Gastroesophageal sphincter (tissue), 3 donors: ENCODE results near the gene IFNGR1.

Source experiments
- POLR2A ChIP-seq, 2 donors: fragments of 450-650 bp; IDR thresholded peaks; one replicate each; pipeline ENCODE4 v1.6.1; 2017; ENCODE audit warnings: antibody characterized with exemption in 2 of 2, mild to moderate bottlenecking in 2 of 2, moderate library complexity in 1 of 2
- TF ChIP-seq, protein P1 (sequence below), 4 experiments: fragments of 200-600 bp in 2 of 4; fragments of 450-650 bp in 2 of 4; sonication (generic) in 1 of 4; IDR thresholded peaks; one replicate each; pipeline ENCODE4 v1.5.1; 2017 to 2019; ENCODE audit warnings: antibody characterized with exemption in 4 of 4, mild to moderate bottlenecking in 2 of 4, moderate library complexity in 2 of 4

DNA sequence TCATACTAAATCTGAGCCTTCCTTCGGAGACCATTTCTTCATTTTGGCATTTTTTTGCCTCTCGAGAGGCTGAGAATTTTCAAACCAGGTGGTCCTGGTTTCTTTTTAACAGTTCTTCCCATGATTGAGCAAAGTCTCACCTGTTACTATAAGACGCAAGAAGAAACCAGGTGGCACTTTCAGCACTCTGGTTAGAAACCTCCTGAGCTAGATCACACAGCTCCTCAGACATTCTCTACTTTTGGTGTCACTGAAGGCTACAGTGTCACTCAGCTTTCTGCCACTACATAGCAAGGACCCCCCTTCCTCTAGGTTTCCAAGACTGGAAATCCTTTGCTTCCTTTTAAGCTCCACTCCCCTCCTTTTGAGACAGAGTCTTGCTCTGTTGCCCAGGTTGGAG, 7.3 kb downstream of the IFNGR1 start:
- no peak for TF ChIP-seq POLR2A (IDR thresholded peaks at IDR 0.05)
- TF ChIP-seq, protein P1, sequence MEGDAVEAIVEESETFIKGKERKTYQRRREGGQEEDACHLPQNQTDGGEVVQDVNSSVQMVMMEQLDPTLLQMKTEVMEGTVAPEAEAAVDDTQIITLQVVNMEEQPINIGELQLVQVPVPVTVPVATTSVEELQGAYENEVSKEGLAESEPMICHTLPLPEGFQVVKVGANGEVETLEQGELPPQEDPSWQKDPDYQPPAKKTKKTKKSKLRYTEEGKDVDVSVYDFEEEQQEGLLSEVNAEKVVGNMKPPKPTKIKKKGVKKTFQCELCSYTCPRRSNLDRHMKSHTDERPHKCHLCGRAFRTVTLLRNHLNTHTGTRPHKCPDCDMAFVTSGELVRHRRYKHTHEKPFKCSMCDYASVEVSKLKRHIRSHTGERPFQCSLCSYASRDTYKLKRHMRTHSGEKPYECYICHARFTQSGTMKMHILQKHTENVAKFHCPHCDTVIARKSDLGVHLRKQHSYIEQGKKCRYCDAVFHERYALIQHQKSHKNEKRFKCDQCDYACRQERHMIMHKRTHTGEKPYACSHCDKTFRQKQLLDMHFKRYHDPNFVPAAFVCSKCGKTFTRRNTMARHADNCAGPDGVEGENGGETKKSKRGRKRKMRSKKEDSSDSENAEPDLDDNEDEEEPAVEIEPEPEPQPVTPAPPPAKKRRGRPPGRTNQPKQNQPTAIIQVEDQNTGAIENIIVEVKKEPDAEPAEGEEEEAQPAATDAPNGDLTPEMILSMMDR (IDR thresholded peaks at IDR 0.05), result no peak
